Osteocyte (in vitro differentiated cells): ENCODE measurements around the gene RTL10. TPM values are rescaled to one million over a fixed set of nuclear protein-coding genes. Genes with fewer than 3 reads are reported as not detected.

ENCODE experiments used
- DNase-seq: peaks from one replicate; pipeline ENCODE4 v3.0.0; 2021; ENCODE audit warnings: mixed read lengths; ENCODE audit not compliant: unreplicated experiment; ENCODE audit errors: extremely low spot score
- H3K27ac Mint-ChIP-seq: one replicate; pipeline ENCODE4 v1.8.0; 2021; ENCODE audit warnings: mild to moderate bottlenecking, mixed read lengths; ENCODE audit not compliant: unreplicated experiment
- H3K27me3 Mint-ChIP-seq: one replicate; pipeline ENCODE4 v1.8.0; 2021; ENCODE audit warnings: mixed read lengths; ENCODE audit not compliant: unreplicated experiment
- H3K36me3 Mint-ChIP-seq: one replicate; pipeline ENCODE4 v1.8.0; 2021; ENCODE audit warnings: mixed read lengths; ENCODE audit not compliant: unreplicated experiment
- H3K4me1 Mint-ChIP-seq: one replicate; pipeline ENCODE4 v1.8.0; 2021; ENCODE audit warnings: mixed read lengths; ENCODE audit not compliant: unreplicated experiment
- H3K4me3 Mint-ChIP-seq: one replicate; pipeline ENCODE4 v1.8.0; 2021; ENCODE audit warnings: mild to moderate bottlenecking, moderate library complexity, mixed read lengths; ENCODE audit not compliant: unreplicated experiment
- H3K9me3 Mint-ChIP-seq: one replicate; pipeline ENCODE4 v1.8.0; 2021; ENCODE audit warnings: mixed read lengths; ENCODE audit not compliant: unreplicated experiment
- total RNA-seq: library from RNA; stranded (reverse); gene quantifications from 2 replicates; pipeline ENCODE4 v1.2.1, GENCODE V29; 2021
- TF ChIP-seq, protein P1 (sequence below): fragments of 200-600 bp; sonication (generic); IDR thresholded peaks from 2 replicates; pipeline ENCODE4 v1.5.0; 2021; ENCODE audit warnings: antibody characterized with exemption, mild to moderate bottlenecking, moderate library complexity

Gene RTL10
- total RNA-seq, 1 donor from 2014 or later, result 30.4 TPM

DNA sequence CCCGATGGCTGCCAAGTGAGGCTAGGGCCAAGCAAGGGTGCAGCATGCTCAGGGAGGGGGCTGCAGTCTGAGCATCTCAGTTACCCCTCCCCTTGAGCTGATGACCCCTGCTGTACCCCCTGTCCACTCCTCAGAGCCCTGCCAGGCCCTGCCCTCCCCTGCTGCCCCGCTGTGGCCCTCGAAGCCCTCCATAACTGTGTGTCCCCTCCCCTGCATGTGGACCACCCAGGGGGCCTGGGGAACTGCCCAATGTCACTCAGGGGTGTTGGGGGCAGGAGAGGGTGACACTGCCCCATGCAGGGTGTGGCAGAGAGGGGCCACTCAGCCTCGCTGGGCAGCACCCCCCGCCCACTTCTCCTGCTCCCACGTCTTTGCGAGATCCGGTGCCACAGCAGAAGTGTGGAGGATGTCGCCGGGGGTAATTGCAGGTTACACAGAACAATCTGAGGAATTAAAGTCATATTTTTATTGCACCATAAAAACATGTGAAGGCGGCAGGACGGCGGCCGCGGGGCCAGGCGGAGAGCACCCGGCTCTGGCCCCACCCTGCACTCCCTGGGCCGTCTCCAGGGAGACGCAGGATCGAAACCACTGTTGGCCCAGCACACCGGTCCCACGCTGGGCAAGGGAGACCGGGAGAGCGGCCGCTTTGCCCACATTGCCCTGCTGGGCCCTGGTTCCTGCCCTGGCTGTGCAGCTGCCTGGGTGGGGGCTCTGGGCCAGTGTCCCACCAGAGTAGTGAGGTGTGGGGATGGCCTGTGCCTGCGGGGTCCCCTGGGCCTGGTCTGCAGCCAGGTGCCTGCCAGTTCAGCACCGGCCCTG lies 18.7 kb upstream of the RTL10 start:
- H3K9me3 Mint-ChIP-seq, result no peaks in the 10 kb centered on the region
- TF ChIP-seq, protein P1, sequence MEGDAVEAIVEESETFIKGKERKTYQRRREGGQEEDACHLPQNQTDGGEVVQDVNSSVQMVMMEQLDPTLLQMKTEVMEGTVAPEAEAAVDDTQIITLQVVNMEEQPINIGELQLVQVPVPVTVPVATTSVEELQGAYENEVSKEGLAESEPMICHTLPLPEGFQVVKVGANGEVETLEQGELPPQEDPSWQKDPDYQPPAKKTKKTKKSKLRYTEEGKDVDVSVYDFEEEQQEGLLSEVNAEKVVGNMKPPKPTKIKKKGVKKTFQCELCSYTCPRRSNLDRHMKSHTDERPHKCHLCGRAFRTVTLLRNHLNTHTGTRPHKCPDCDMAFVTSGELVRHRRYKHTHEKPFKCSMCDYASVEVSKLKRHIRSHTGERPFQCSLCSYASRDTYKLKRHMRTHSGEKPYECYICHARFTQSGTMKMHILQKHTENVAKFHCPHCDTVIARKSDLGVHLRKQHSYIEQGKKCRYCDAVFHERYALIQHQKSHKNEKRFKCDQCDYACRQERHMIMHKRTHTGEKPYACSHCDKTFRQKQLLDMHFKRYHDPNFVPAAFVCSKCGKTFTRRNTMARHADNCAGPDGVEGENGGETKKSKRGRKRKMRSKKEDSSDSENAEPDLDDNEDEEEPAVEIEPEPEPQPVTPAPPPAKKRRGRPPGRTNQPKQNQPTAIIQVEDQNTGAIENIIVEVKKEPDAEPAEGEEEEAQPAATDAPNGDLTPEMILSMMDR, result no peak
- no peaks in the 10 kb centered on the region for H3K27me3 Mint-ChIP-seq
- peaks cover 35% of the 10 kb centered on the region for H3K4me1 Mint-ChIP-seq
- no peak overlapping the region for H3K27ac Mint-ChIP-seq
- no peak for DNase-seq
- H3K36me3 Mint-ChIP-seq, result no peaks in the 10 kb centered on the region
- no peak overlapping the region for H3K4me3 Mint-ChIP-seq

DNA sequence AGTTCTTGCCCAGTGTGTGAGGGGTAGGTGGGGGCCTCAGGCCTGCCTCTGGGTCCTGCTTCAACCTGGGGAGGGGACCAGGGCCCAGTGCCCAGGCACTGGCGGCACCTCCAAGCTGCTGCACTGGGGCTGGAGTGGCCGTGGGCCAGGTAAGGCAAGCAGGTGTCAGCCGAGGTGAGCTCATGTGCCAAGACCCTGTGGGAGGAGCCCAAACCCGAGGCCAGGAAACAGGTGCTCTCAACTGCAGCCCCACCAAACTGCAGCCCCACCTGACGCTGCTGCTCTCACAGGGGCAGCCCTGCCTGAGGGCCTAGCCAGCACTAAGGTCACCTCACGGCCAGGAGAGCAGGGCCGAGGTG lies 18.1 kb upstream of the RTL10 start:
- H3K4me1 Mint-ChIP-seq, result peaks cover 29% of the 10 kb centered on the region
- TF ChIP-seq, protein P1, result no peak
- no peak for DNase-seq
- no peak overlapping the region for H3K4me3 Mint-ChIP-seq
- H3K27me3 Mint-ChIP-seq, result no peaks in the 10 kb centered on the region
- H3K36me3 Mint-ChIP-seq, result no peaks in the 10 kb centered on the region
- H3K9me3 Mint-ChIP-seq, result no peaks in the 10 kb centered on the region
- H3K27ac Mint-ChIP-seq, result no peak overlapping the region

DNA sequence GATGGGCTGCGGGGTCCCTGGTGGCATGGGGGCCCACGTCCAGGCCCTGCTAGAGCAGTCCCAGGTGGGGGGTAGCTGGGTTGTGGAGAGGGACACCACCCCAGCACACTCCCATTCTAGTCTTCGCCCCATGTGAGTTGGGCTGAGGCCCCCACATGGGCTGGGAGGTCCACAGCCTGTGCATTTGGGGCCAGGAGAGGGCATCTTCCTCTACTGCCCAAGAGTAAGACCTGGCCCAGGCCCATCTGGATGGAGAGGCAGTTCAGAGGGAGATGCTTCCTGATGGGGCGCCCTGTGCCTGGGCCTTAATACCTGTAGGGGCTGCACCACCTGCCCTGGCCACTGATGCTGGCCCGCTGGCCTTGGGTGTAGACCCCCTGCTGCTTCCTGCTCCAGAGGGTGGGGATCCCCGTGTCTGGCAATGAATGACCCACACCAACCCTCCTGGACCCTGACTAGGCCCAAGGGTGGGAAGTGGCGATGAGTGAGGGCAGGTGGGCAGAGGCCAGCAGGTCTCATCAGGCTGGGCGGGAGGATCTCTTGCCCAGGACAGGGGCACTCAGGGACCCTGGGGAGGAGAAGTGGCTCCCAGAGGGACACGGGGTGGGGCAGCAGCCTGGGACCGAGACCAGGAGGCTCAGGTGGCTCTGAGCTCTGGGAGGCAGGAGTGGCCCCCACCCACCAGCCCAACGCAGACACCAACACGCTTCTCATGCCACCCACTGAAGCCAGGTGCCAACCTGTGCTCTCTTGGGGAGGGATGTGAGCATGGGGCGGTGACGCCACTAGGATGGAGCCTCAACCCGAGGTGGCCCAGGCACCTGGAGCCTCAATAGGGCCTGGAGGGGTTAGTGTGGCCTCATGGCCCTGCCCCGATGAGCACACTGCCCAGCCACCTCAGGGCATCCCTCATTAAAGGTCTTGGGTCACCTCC lies 17.4 kb upstream of the RTL10 start:
- no peak for DNase-seq

DNA sequence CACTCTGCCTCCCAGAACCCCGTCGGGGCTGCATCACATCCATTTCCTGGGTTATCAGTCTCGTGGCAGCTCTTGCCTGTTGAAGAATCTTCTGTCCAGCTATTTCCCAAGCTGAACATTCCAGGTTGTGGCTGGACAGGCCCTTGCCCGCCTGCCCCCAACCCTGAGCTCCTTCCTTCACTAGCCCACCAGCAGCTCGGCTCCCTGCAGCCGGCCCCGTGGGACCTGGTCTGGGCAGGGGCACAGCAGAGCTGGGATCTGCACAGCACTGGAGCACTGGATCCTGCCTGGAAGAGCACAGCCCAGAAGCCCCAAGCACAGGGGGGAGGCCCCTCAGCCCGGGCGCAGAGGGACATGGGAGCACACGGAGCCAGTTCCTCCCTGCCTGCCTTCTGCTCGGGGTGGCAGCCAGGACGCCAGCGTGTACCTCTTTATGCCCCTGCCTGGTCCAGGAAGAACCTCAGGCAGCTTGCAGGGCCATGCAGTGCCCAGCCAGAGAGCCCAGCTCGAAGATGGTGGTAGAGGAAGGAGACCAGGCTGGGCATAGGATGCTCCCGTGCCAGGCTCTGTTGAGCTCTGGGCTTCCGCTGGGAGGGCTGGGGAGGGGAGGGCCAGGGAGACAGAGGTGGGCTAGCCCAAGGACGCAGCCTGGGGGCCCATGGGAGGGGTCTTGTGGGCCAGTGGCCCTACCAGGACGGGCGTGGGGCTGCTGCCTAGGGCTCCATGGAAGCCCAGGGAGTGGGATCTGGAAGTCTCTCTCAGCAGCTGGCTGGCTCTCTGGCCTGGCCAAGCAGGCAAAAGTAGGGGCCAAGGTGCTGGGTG lies 16.6 kb upstream of the RTL10 start:
- Mint-ChIP-seq H3K27me3 (no peaks in the 10 kb centered on the region), H3K36me3 (no peaks in the 10 kb centered on the region), H3K4me3 (no peak overlapping the region), H3K9me3 (no peaks in the 10 kb centered on the region), H3K4me1 (peaks cover 19% of the 10 kb centered on the region), H3K27ac (no peak overlapping the region)
- no peak for DNase-seq
- TF ChIP-seq, protein P1, result no peak

More for the DNA sequence above, 17.4 kb upstream of the RTL10 start:
- no peaks in the 10 kb centered on the region for H3K36me3 Mint-ChIP-seq
- no peaks in the 10 kb centered on the region for H3K27me3 Mint-ChIP-seq
- H3K27ac Mint-ChIP-seq, result no peak overlapping the region
- no peaks in the 10 kb centered on the region for H3K9me3 Mint-ChIP-seq
- H3K4me1 Mint-ChIP-seq, result peaks cover 23% of the 10 kb centered on the region
- H3K4me3 Mint-ChIP-seq, result no peak overlapping the region
- TF ChIP-seq, protein P1, result no peak
